ENCODE data around the gene REEP1.
"Not testable (repeated sequence)": the region's sequence is repeated elsewhere in the genome, so short reads cannot be mapped to it uniquely, and the experiment has no call there.

The REEP1 gene

GRCh38 chr2:86200564-86200963, 136.9 kb downstream of the REEP1 start:
- FAIRE-seq; DNase-seq (ENCODE audit: low spot score): not testable (repeated sequence)

- no peak for FAIRE-seq
- no peak for DNase-seq (ENCODE audit: low spot score)
Measured at GRCh38 chr2:86199834-86200177, 137.6 kb downstream of the REEP1 start.

- peak; percentile 13 for DNase-seq (ENCODE audit: low spot score)
- no peak for FAIRE-seq
Measured at GRCh38 chr2:86195808-86196387, 141.5 kb downstream of the REEP1 start.

- FAIRE-seq (peak; percentile 46), DNase-seq (ENCODE audit: low spot score) (peak; percentile 97)
Measured at GRCh38 chr2:86195055-86195807, 142.2 kb downstream of the REEP1 start, which contains the start of gene IMMT. Gene IMMT (minus strand): TSS chr2:86195462. CDS start chr2:86195382, 80 bp downstream.

- FAIRE-seq = no peak
- no peak for DNase-seq (ENCODE audit: low spot score)
Measured at GRCh38 chr2:86194751-86195054, 142.7 kb downstream of the REEP1 start.

- DNase-seq (ENCODE audit: low spot score) (no peak), FAIRE-seq (no peak)
Measured at GRCh38 chr2:86193901-86194567, 143.4 kb downstream of the REEP1 start.

- no peak for DNase-seq (ENCODE audit: low spot score)
- FAIRE-seq = no peak
Measured at GRCh38 chr2:86189782-86190416, 147.5 kb downstream of the REEP1 start.

- FAIRE-seq (no peak), DNase-seq (ENCODE audit: low spot score) (no peak)
Measured at GRCh38 chr2:86186431-86186830, 151.0 kb downstream of the REEP1 start.

GRCh38 chr2:86185517-86186212, 151.8 kb downstream of the REEP1 start:
- DNase-seq (ENCODE audit: low spot score) (no peak), FAIRE-seq (no peak)

GRCh38 chr2:86176597-86176996, 160.8 kb downstream of the REEP1 start:
- no peak for DNase-seq (ENCODE audit: low spot score)
- no peak for FAIRE-seq

- no peak for FAIRE-seq
- no peak for DNase-seq (ENCODE audit: low spot score)
Measured at GRCh38 chr2:86175828-86176227, 161.6 kb downstream of the REEP1 start.

GRCh38 chr2:86174445-86174844, 163.0 kb downstream of the REEP1 start:
- FAIRE-seq = no peak

GRCh38 chr2:86172610-86173009, 164.8 kb downstream of the REEP1 start:
- DNase-seq (ENCODE audit: low spot score) (no peak), FAIRE-seq (no peak)

More at GRCh38 chr2:86174445-86174844, 163.0 kb downstream of the REEP1 start:
- DNase-seq (ENCODE audit: low spot score) = no peak

GRCh38 chr2:86171295-86171694, 166.1 kb downstream of the REEP1 start:
- no peak for DNase-seq (ENCODE audit: low spot score)
- no peak for FAIRE-seq

GRCh38 chr2:86170449-86170848, 167.0 kb downstream of the REEP1 start:
- no peak for FAIRE-seq
- no peak for DNase-seq (ENCODE audit: low spot score)

Data from urothelium cell line (cell line).